Neutrophil (primary cell): ENCODE data around the gene C1orf52.

Source experiments
- H3K27ac ChIP-seq: fragments of 200-600 bp; sonication (generic); 2 replicates; pipeline ENCODE4 v1.5.1; 2016; ENCODE audit warnings: mild to moderate bottlenecking, moderate library complexity
- H3K27me3 ChIP-seq: fragments of 200-600 bp; sonication (generic); 2 replicates; pipeline ENCODE4 v1.6.0; 2016; ENCODE audit warnings: mild to moderate bottlenecking
- H3K36me3 ChIP-seq: fragments of 200-600 bp; sonication (generic); 2 replicates; pipeline ENCODE4 v1.5.1; 2017
- H3K4me1 ChIP-seq, 2 experiments: fragments of 200-600 bp in 1 of 2; sonication (generic) in 1 of 2; 1 replicate in 1 of 2; 2 replicates in 1 of 2; pipeline versions ENCODE4 v1.5.1 to v1.6.1; 2013 to 2016; ENCODE audit warnings: low read depth in 1 of 2, low read length in 1 of 2, mild to moderate bottlenecking in 1 of 2, moderate library complexity in 1 of 2; ENCODE audit not compliant: control insufficient read depth in 1 of 2, insufficient read depth in 1 of 2
- H3K4me3 ChIP-seq, 2 experiments: fragments of 200-600 bp in 1 of 2; sonication (generic) in 1 of 2; 1 replicate in 1 of 2; 2 replicates in 1 of 2; pipeline ENCODE4 v1.5.1; 2013 to 2016; ENCODE audit warnings: low read depth in 1 of 2, low read length in 1 of 2, mild to moderate bottlenecking in 1 of 2, moderate library complexity in 1 of 2
- H3K9me3 ChIP-seq: fragments of 200-600 bp; sonication (generic); 2 replicates; pipeline ENCODE4 v1.5.1; 2016
- CTCF ChIP-seq: fragments of 200-600 bp; sonication (generic); IDR thresholded peaks from 2 replicates; pipeline ENCODE4 v1.5.1; 2016; ENCODE audit warnings: antibody characterized with exemption

The C1orf52 gene

DNA sequence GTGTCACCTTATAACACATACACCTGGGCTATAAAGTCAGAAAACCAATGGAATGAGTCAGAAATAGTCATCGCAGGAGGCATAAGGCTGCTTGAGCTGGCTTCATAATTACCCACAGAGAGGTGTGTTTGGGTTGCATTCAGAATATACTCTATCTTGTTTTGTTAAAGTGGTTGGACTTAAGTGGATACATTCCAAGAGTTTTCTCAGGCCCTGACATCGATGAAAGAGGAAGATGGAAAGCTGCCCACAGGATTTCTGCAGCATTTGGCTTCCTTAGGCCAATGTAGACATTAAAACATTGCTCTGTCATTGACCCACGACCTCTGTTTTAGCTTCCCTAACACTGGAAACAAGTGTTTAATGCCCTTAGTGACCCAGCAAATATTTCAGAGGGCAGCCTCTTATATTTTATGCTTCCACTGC is 35.6 kb upstream of the C1orf52 start:
- Histone ChIP-seq H3K27ac (no peak overlapping the region), H3K27me3 (peaks cover 3% of the 10 kb centered on the region)
- no peak for TF ChIP-seq CTCF

GRCh38 chr1:85290826-85291225 is 31.4 kb upstream of the C1orf52 start:
- H3K27ac ChIP-seq, result no peak overlapping the region
- peaks cover 3% of the 10 kb centered on the region for H3K27me3 ChIP-seq
- H3K4me3 ChIP-seq, result no peak overlapping the region
- TF ChIP-seq CTCF, result no peak
- H3K4me1 ChIP-seq, result no peaks in the 10 kb centered on the region
- no peaks in the 10 kb centered on the region for H3K9me3 ChIP-seq
- H3K36me3 ChIP-seq, result no peaks in the 10 kb centered on the region

More for the DNA sequence above, 35.6 kb upstream of the C1orf52 start:
- H3K4me1 ChIP-seq, result no peaks in the 10 kb centered on the region
- H3K9me3 ChIP-seq, result no peaks in the 10 kb centered on the region
- H3K36me3 ChIP-seq, result no peaks in the 10 kb centered on the region
- no peak overlapping the region for H3K4me3 ChIP-seq

DNA sequence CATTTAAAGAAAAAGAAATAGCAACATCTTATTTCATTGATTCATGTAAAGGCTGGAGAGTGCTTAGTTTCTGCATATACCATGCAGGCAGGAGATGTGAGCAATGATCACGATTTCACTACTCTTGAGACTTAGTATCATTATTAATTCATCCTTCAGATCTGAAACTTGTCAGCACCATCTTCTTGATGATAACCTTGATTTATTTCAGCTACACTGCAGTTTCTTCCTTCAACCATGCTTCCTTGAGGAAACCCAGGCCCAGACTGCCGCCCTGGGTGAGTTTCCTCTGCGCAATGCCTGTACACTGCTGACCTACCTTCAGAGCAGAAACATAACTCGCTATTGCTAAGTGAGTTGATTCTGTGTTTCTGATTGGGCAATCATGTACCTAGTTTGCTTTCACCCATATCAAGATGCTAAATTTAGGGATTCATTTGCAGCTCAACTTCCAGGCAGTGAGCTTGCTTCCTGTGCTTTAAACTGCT is 30.4 kb upstream of the C1orf52 start:
- H3K36me3 ChIP-seq, result no peaks in the 10 kb centered on the region
- H3K4me1 ChIP-seq, result no peaks in the 10 kb centered on the region
- no peak overlapping the region for H3K4me3 ChIP-seq
- peaks cover 3% of the 10 kb centered on the region for H3K27me3 ChIP-seq
- no peak for TF ChIP-seq CTCF
- H3K9me3 ChIP-seq, result no peaks in the 10 kb centered on the region
- no peak overlapping the region for H3K27ac ChIP-seq

DNA sequence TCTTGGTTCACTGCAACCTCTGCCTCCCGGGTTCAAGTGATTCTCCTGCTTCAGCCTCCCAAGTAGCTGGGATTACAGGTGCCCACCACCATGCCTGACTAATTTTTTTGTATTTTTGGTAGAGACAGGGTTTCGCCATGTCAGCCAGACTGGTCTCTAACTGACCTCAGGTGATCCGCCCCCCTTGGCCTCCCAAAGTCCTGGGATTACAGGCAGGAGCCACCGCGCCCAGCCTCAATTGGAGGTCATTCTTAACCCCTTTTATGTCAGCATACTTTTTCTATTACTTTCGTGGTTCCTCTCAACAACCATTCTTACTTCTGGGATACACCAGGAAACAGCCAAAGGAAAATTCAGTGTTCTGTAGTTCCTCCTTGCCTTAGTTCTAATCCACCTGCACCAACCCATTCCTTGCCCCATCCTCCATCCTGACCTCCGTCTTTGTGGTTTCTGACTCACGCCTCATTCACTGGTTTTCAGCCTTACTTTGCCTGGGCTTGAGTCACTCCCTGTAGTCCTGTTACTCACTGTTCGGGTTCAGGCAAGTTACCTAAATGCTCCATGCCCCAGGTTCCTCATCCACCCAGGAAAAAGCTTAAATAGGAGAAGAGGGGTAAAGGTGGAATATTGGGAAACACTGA is 29.9 kb upstream of the C1orf52 start:
- no peak overlapping the region for H3K27ac ChIP-seq
- TF ChIP-seq CTCF, result no peak
- no peaks in the 10 kb centered on the region for H3K4me1 ChIP-seq
- no peaks in the 10 kb centered on the region for H3K36me3 ChIP-seq
- peaks cover 3% of the 10 kb centered on the region for H3K27me3 ChIP-seq
- no peak overlapping the region for H3K4me3 ChIP-seq
- no peaks in the 10 kb centered on the region for H3K9me3 ChIP-seq

DNA sequence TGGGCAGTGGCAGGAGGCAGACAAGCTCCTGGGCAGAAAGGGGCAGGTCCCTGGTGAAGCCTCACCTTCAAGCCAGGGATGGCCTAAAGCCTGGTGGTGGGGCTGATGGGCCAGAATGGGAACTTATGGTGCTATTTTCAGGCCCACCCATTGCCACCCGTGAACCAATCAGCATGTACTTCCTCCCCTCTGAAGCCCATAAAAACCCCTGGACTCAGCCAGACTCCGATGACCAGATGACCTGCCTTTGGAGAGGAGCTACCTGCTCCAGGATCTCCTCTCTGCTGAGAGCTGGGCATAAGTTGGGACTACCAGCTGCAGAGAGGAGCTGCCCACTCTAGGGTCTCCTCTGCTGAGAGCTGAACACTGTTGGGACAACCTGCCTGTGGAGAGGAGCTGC is 24.7 kb upstream of the C1orf52 start:
- peaks cover 30% of the 10 kb centered on the region for H3K27me3 ChIP-seq
- no peak overlapping the region for H3K4me3 ChIP-seq
- no peaks in the 10 kb centered on the region for H3K36me3 ChIP-seq
- H3K27ac ChIP-seq, result no peak overlapping the region
- TF ChIP-seq CTCF, result no peak
- peaks cover 1 to 4% of the 10 kb centered on the region in 2 experiments for H3K4me1 ChIP-seq
- no peaks in the 10 kb centered on the region for H3K9me3 ChIP-seq
